IMR-90 (cell line): ENCODE results near the gene WNK1. TPM values are rescaled to one million over a fixed set of nuclear protein-coding genes. Genes with fewer than 3 reads are reported as not detected.

ENCODE experiments used
- ATAC-seq: fragments of 200-7000 bp; cut with Tn5 transposase; 2 replicates; pipeline ENCODE4 v1.9.1; 2020; ENCODE audit warnings: low read depth, mild to moderate bottlenecking, moderate library complexity
- BruUV-seq: library from RNA; stranded (reverse); fragments of 400-500 nt; replicated peaks from 2 replicates; lab custom pipeline; 2021; lab: Mats Ljungman, UMichigan
- CTCF ChIA-PET: fragments of 300-600 bp; formaldehyde crosslinking; extraction: SDS; loops from one replicate; lab custom pipeline; 2021; ENCODE audit warnings: antibody characterized with exemption; lab: Yijun Ruan, JAX
- POLR2A ChIA-PET: fragments of 300-600 bp; sonication (Branson Sonifier 250); formaldehyde crosslinking; loops from one replicate; lab custom pipeline; 2022; ENCODE audit warnings: antibody characterized with exemption; ENCODE audit not compliant: unreplicated experiment; lab: Charles Lee
- DNase-seq: peaks from one replicate; pipeline ENCODE4 v3.0.0; 2013
- H2AFZ ChIP-seq: replicated peaks from 2 replicates; pipeline ENCODE3; 2013; ENCODE audit warnings: low read length, mild to moderate bottlenecking; ENCODE audit not compliant: poor library complexity
- H2AK5ac ChIP-seq: 2 replicates; pipeline ENCODE4 v1.6.1; 2013; ENCODE audit warnings: low read depth, low read length, inconsistent platforms
- H2AK9ac ChIP-seq: replicated peaks from 2 replicates; pipeline ENCODE3; 2013; ENCODE audit warnings: mild to moderate bottlenecking, low read depth, low read length, moderate library complexity; ENCODE audit not compliant: poor library complexity
- H2BK120ac ChIP-seq: 2 replicates; pipeline ENCODE4 v1.6.1; 2013; ENCODE audit warnings: low read depth, low read length, inconsistent platforms
- H2BK15ac ChIP-seq: 3 replicates; pipeline ENCODE4 v1.6.1; 2013; ENCODE audit warnings: low read depth, low read length, inconsistent platforms
- H2BK20ac ChIP-seq: 2 replicates; pipeline ENCODE4 v1.6.1; 2013; ENCODE audit warnings: low read depth, mild to moderate bottlenecking, inconsistent platforms, low read length, moderate library complexity
- H2BK5ac ChIP-seq: 2 replicates; pipeline ENCODE4 v1.6.1; 2013; ENCODE audit warnings: mild to moderate bottlenecking, low read depth, low read length, inconsistent platforms; ENCODE audit not compliant: poor library complexity, severe bottlenecking
- H3K14ac ChIP-seq: replicated peaks from 2 replicates; pipeline ENCODE4 v1.6.1; 2013; ENCODE audit warnings: low read depth, low read length, inconsistent platforms
- H3K18ac ChIP-seq: 2 replicates; pipeline ENCODE4 v1.6.1; 2013; ENCODE audit warnings: low read depth, low read length, control low read depth
- H3K23ac ChIP-seq: 2 replicates; pipeline ENCODE4 v1.6.1; 2013; ENCODE audit warnings: low read depth, low read length, inconsistent platforms
- H3K27ac ChIP-seq: 2 replicates; pipeline ENCODE4 v1.5.1; 2013; ENCODE audit warnings: mild to moderate bottlenecking, control low read depth, low read length; ENCODE audit not compliant: insufficient read depth
- H3K27me3 ChIP-seq: 2 replicates; pipeline ENCODE4 v1.6.1; 2013; ENCODE audit warnings: low read length; ENCODE audit not compliant: control insufficient read depth, insufficient read depth
- H3K36me3 ChIP-seq: 2 replicates; pipeline ENCODE4 v1.6.1; 2013; ENCODE audit warnings: low read length, mixed read lengths; ENCODE audit not compliant: control insufficient read depth, insufficient read depth
- H3K4ac ChIP-seq: 2 replicates; pipeline ENCODE4 v1.6.1; 2013; ENCODE audit warnings: low read depth, low read length, inconsistent platforms
- H3K4me1 ChIP-seq: 2 replicates; pipeline ENCODE4 v1.6.1; 2013; ENCODE audit warnings: low read length, mixed read lengths; ENCODE audit not compliant: control insufficient read depth, insufficient read depth
- H3K4me2 ChIP-seq: 2 replicates; pipeline ENCODE4 v1.6.1; 2013; ENCODE audit warnings: low read depth, mild to moderate bottlenecking, control low read depth, low read length, moderate library complexity
- H3K4me3 ChIP-seq: 2 replicates; pipeline ENCODE4 v1.5.1; 2013; ENCODE audit warnings: low read depth, mild to moderate bottlenecking, control low read depth, low read length, moderate library complexity; ENCODE audit not compliant: insufficient read depth
- H3K56ac ChIP-seq: 2 replicates; pipeline ENCODE4 v1.6.1; 2013; ENCODE audit warnings: low read length, inconsistent platforms; ENCODE audit not compliant: insufficient read depth; ENCODE audit errors: extremely low read depth
- H3K79me1 ChIP-seq, 2 experiments: 2 replicates each; pipeline ENCODE4 v1.6.1; 2013; ENCODE audit warnings: low read length in 2 of 2, inconsistent platforms in 1 of 2, low read depth in 1 of 2
- H3K9ac ChIP-seq: 2 replicates; pipeline ENCODE4 v1.6.1; 2013; ENCODE audit warnings: low read depth, low read length, control low read depth
- H3K9me1 ChIP-seq: 2 replicates; pipeline ENCODE4 v1.6.1; 2013; ENCODE audit warnings: low read length, inconsistent platforms; ENCODE audit not compliant: insufficient read depth
- H3K9me3 ChIP-seq: 2 replicates; pipeline ENCODE4 v1.6.1; 2013; ENCODE audit warnings: low read length; ENCODE audit not compliant: control insufficient read depth, insufficient read depth
- H4K20me1 ChIP-seq: 2 replicates; pipeline ENCODE4 v1.6.1; 2013; ENCODE audit warnings: low read length, inconsistent platforms; ENCODE audit not compliant: insufficient read depth
- H4K5ac ChIP-seq: 2 replicates; pipeline ENCODE4 v1.6.1; 2013; ENCODE audit warnings: mild to moderate bottlenecking, low read depth, low read length, control low read depth
- H4K8ac ChIP-seq, 2 experiments: 2 replicates each; pipeline ENCODE4 v1.6.1; 2013; ENCODE audit warnings: low read depth in 2 of 2, low read length in 2 of 2, control low read depth in 1 of 2, inconsistent platforms in 1 of 2
- H4K91ac ChIP-seq: 2 replicates; pipeline ENCODE4 v1.6.1; 2013; ENCODE audit warnings: low read depth, low read length, inconsistent platforms; ENCODE audit not compliant: insufficient read depth
- CHD1 ChIP-seq: IDR thresholded peaks from 2 replicates; pipeline ENCODE4 v1.6.1; 2012; ENCODE audit warnings: low read depth, low read length, improper control_type of control experiment
- MAZ ChIP-seq: IDR thresholded peaks from 2 replicates; pipeline ENCODE4 v1.6.1; 2012; ENCODE audit warnings: low read depth, mild to moderate bottlenecking, low read length, improper control_type of control experiment, moderate library complexity, borderline replicate concordance
- MXI1 ChIP-seq: IDR thresholded peaks from 2 replicates; pipeline ENCODE4 v1.6.1; 2012; ENCODE audit warnings: low read depth, mild to moderate bottlenecking, low read length, moderate library complexity, borderline replicate concordance
- WGBS, 2 experiments: methylation state at CpG; one replicate each; pipeline versions ENCODE4 v1.1.5 to v1.1.7; 2013; ENCODE audit warnings: missing lambda C conversion rate in 2 of 2; ENCODE audit not compliant: insufficient read length in 1 of 2; ENCODE audit errors: extremely low coverage in 2 of 2; 5-methylcytosine and 5-hydroxymethylcytosine counted together
- dilution Hi-C: fragments of 300-500 bp; cut with HindIII; formaldehyde crosslinking; loops from one replicate; pipeline ENCODE4 v1.14.3; 2018; ENCODE audit warnings: low sequenced_read_pairs; ENCODE audit not compliant: unreplicated experiment
- in situ Hi-C: fragments of 300-500 bp; cut with MboI; formaldehyde crosslinking; loops from 3 replicates; pipeline ENCODE4 v1.14.3; 2019; ENCODE audit warnings: low sequenced_read_pairs, inconsistent platforms, mixed read lengths
- intact Hi-C: fragments of 100-400 bp; cut with micrococcal nuclease; formaldehyde crosslinking; loops from 2 replicates; pipeline ENCODE4 v1.10.0; 2022
- polyA plus RNA-seq, 3 experiments: library from polyadenylated mRNA; depleted of rRNA; stranded (reverse); fragments of >200 nt; gene quantifications; 2 replicates each; pipeline ENCODE4 v1.2.3, GENCODE V29; 2012; ENCODE audit warnings: low replicate concordance in 1 of 3
- total RNA-seq: library from RNA; depleted of rRNA; stranded (reverse); fragments of >200 nt; gene quantifications from 2 replicates; pipeline ENCODE4 v1.2.3, GENCODE V29; 2012

Gene WNK1
- total and polyA plus RNA-seq, 2 of the 4 experiments (the other 2 are of a cell fraction), result 36.9 to 42.8 TPM

GRCh38 chr12:851343-851742, 99.0 kb downstream of the WNK1 start:
- no peak overlapping the region for H3K14ac ChIP-seq
- H3K9me1 ChIP-seq, result no peaks in the 10 kb centered on the region
- no peak overlapping the region for H2BK20ac ChIP-seq
- peaks cover 13 to 41% of the 10 kb centered on the region in 2 experiments; a peak in 3 of 4 replicates for H3K79me1 ChIP-seq
- no peak overlapping the region for H2BK15ac ChIP-seq
- H2BK5ac ChIP-seq, result peak overlapping the region; percentile 66
- H3K4me3 ChIP-seq, result no peak overlapping the region
- peak; percentile 36 for DNase-seq
- H2BK120ac ChIP-seq, result no peak overlapping the region
- no peaks in the 10 kb centered on the region for H3K9me3 ChIP-seq
- H3K4me2 ChIP-seq, result peak overlapping the region; percentile 59; the same call in 1 of the 2 replicates
- BruUV-seq, result no TSS peak
- H4K5ac ChIP-seq, result no peak overlapping the region
- no peak overlapping the region; the same call in 1 of the 2 replicates for H3K18ac ChIP-seq
- peak overlapping the region; percentile 42; the same call in 1 of the 2 replicates for H2AK5ac ChIP-seq
- no peak overlapping the region for H2AFZ ChIP-seq
- POLR2A ChIA-PET, result no interaction called here
- H4K91ac ChIP-seq, result no peak overlapping the region
- CTCF ChIA-PET, result no interaction called here
- 0 out of 2 replicates have a peak, but pooled peaks cover 8% of the 10 kb centered on the region for H4K20me1 ChIP-seq
- H3K36me3 ChIP-seq, result no peaks in the 10 kb centered on the region
- H3K4me1 ChIP-seq, result peaks cover 3% of the 10 kb centered on the region; the same call in 1 of the 2 replicates
- intact Hi-C loops (loop anchor here (10.0 kb wide), 1 partner anchor 277 kb away; no protein-coding TSS in a partner anchor), dilution Hi-C loops (no loop called here), in situ Hi-C loops (no loop called here)
- no peak overlapping the region for H2AK9ac ChIP-seq
- H3K4ac ChIP-seq, result no peak overlapping the region
- H3K9ac ChIP-seq, result no peak overlapping the region; the same call in 1 of the 2 replicates
- no peak overlapping the region for H3K56ac ChIP-seq
- ATAC-seq, result peak; percentile 68
- TF ChIP-seq MXI1 (peak; percentile 18; the same call in 1 of the 2 replicates), MAZ (no peak), CHD1 (no peak)
- H3K23ac ChIP-seq, result peak overlapping the region; percentile 57; the same call in 1 of the 2 replicates
- 100% methylated on average over 1 of the region's 1 CpG; no CpG with 5 or more reads in 1 of the 2 experiments for WGBS, 2 experiments
- no peak overlapping the region for H3K27ac ChIP-seq
- H4K8ac ChIP-seq, result no peak overlapping the region
- no peaks in the 10 kb centered on the region for H3K27me3 ChIP-seq
